WTC11 (cell line): ENCODE results near the gene CORO2B. TPM values are rescaled to one million over a fixed set of nuclear protein-coding genes. Genes with fewer than 3 reads are reported as not detected.

Experiments used
- ATAC-seq: fragments of 200-7000 bp; cut with Tn5 transposase; 2 replicates; pipeline ENCODE4 v1.10.0; 2021; ENCODE audit warnings: mild to moderate bottlenecking, moderate library complexity
- Bru-seq: library from RNA; stranded (reverse); fragments of 400-500 nt; gene quantifications from one replicate; lab custom pipeline; 2021; lab: Mats Ljungman, UMichigan
- CTCF ChIA-PET: fragments of 300-600 bp; sonication (Branson Sonifier 250); formaldehyde crosslinking; loops from one replicate; lab custom pipeline; 2021; ENCODE audit warnings: antibody characterized with exemption; lab: Charles Lee
- POLR2A ChIA-PET: fragments of 350-600 bp; sonication (Branson Sonifier 250); formaldehyde crosslinking; loops from one replicate; lab custom pipeline; 2021; ENCODE audit warnings: antibody characterized with exemption; lab: Charles Lee
- DNase-seq: peaks from one replicate; pipeline ENCODE4 v3.0.0; 2021; ENCODE audit warnings: low spot score
- H3K27ac Mint-ChIP-seq: 2 replicates; pipeline ENCODE4 v1.8.0; 2021; ENCODE audit warnings: mixed read lengths
- H3K27me3 Mint-ChIP-seq: 2 replicates; pipeline ENCODE4 v1.8.0; 2021; ENCODE audit warnings: low read depth, mild to moderate bottlenecking, moderate library complexity, mixed read lengths
- H3K36me3 Mint-ChIP-seq: 2 replicates; pipeline ENCODE4 v1.8.0; 2021; ENCODE audit warnings: mixed read lengths
- H3K4me1 Mint-ChIP-seq: 2 replicates; pipeline ENCODE4 v1.8.0; 2022; ENCODE audit warnings: mixed read lengths
- H3K4me3 Mint-ChIP-seq: 2 replicates; pipeline ENCODE4 v1.8.0; 2021; ENCODE audit warnings: mild to moderate bottlenecking, moderate library complexity, mixed read lengths
- H3K9me3 Mint-ChIP-seq: 2 replicates; pipeline ENCODE4 v1.8.0; 2021; ENCODE audit warnings: mixed read lengths
- AR ChIP-seq: fragments of 250-450 bp; sonication (Bioruptor Pico); IDR thresholded peaks from 2 replicates; pipeline ENCODE4 v1.9.0; 2021; ENCODE audit warnings: mild to moderate bottlenecking
- CREB1 ChIP-seq: sonication (generic); formaldehyde crosslinking; IDR thresholded peaks from 2 replicates; pipeline ENCODE4 v1.8.0; 2023; ENCODE audit warnings: mild to moderate bottlenecking, missing genetic modification reagents
- E2F1 ChIP-seq: sonication (generic); formaldehyde crosslinking; IDR thresholded peaks from 2 replicates; pipeline ENCODE4 v1.8.0; 2022; ENCODE audit warnings: mild to moderate bottlenecking, missing genetic modification reagents
- E2F4 ChIP-seq: sonication (generic); formaldehyde crosslinking; IDR thresholded peaks from 2 replicates; pipeline ENCODE4 v1.8.1; 2022; ENCODE audit warnings: low read depth, mild to moderate bottlenecking, moderate library complexity, missing genetic modification reagents, borderline replicate concordance
- ERG ChIP-seq: fragments of 250-450 bp; sonication (Bioruptor Pico); IDR thresholded peaks from 2 replicates; pipeline ENCODE4 v1.8.0; 2021; ENCODE audit warnings: mild to moderate bottlenecking
- ETV6 ChIP-seq: sonication (generic); formaldehyde crosslinking; IDR thresholded peaks from 2 replicates; pipeline ENCODE4 v1.8.1; 2022; ENCODE audit warnings: mild to moderate bottlenecking, missing genetic modification reagents
- JAZF1 ChIP-seq: fragments of 250-450 bp; sonication (Bioruptor Pico); IDR thresholded peaks from 2 replicates; pipeline ENCODE4 v1.9.0; 2021; ENCODE audit warnings: moderate library complexity, mild to moderate bottlenecking, inconsistent platforms
- KAT7 ChIP-seq: sonication (generic); formaldehyde crosslinking; IDR thresholded peaks from 2 replicates; pipeline ENCODE4 v1.8.1; 2023; ENCODE audit warnings: missing genetic modification reagents, mild to moderate bottlenecking, borderline replicate concordance
- NFYB ChIP-seq: sonication (generic); formaldehyde crosslinking; conservative IDR thresholded peaks from 2 replicates; pipeline ENCODE4 v1.8.0; 2022; ENCODE audit warnings: low read depth, missing genetic modification reagents
- USF1 ChIP-seq: sonication (generic); formaldehyde crosslinking; IDR thresholded peaks from 2 replicates; pipeline ENCODE4 v1.8.0; 2022; ENCODE audit warnings: mild to moderate bottlenecking, missing genetic modification reagents
- ZBTB21 ChIP-seq: sonication (generic); formaldehyde crosslinking; IDR thresholded peaks from 2 replicates; pipeline ENCODE4 v1.8.1; 2023; ENCODE audit warnings: mild to moderate bottlenecking, missing genetic modification reagents, borderline replicate concordance
- ZBTB43 ChIP-seq: sonication (generic); formaldehyde crosslinking; IDR thresholded peaks from 2 replicates; pipeline ENCODE4 v1.8.1; 2023; ENCODE audit warnings: mild to moderate bottlenecking, missing genetic modification reagents
- ZNF396 ChIP-seq: fragments of 250-450 bp; sonication (Bioruptor Pico); IDR thresholded peaks from 2 replicates; pipeline ENCODE4 v1.8.0; 2021; ENCODE audit warnings: mild to moderate bottlenecking, moderate library complexity, borderline replicate concordance
- ZNF416 ChIP-seq: fragments of 250-450 bp; sonication (Bioruptor Pico); IDR thresholded peaks from 2 replicates; pipeline ENCODE4 v1.9.0; 2021; ENCODE audit warnings: mild to moderate bottlenecking, inconsistent platforms
- ZNF423 ChIP-seq: fragments of 250-450 bp; sonication (Bioruptor Pico); IDR thresholded peaks from 2 replicates; pipeline ENCODE4 v2.1.2; 2022; ENCODE audit warnings: mild to moderate bottlenecking, moderate library complexity
- long read RNA-seq, 3 experiments: library from RNA in 1 of 3; library from capped mRNA in 1 of 3; library from polyadenylated mRNA in 1 of 3; unstranded in 2 of 3; stranded (forward) in 1 of 3; transcript quantifications; one replicate each; pipeline ENCODE4 v2.0.0, GENCODE V29; 2021
- total RNA-seq: library from RNA; stranded (reverse); gene quantifications from 3 replicates; pipeline ENCODE4 v1.2.3, GENCODE V29; 2021
- TF ChIP-seq, protein P1 (sequence below): fragments of 250-450 bp; sonication (Bioruptor Pico); IDR thresholded peaks from 2 replicates; pipeline ENCODE4 v1.9.0; 2021; ENCODE audit warnings: mild to moderate bottlenecking, borderline replicate concordance
- TF ChIP-seq, protein P2 (sequence below): sonication (generic); formaldehyde crosslinking; IDR thresholded peaks from 2 replicates; pipeline ENCODE4 v1.8.0; 2022; ENCODE audit warnings: missing genetic modification reagents

The CORO2B gene
- total RNA-seq (3.5 to 4.9 TPM (median 3.6 TPM) in 3 replicates), Bru-seq, nascent RNA (percentile 36 among the genes with signal in this experiment)
- long read RNA-seq, experiment 1, transcript CORO2B-204 (12 exons, 3,566 nt), result major isoform, 14 of 18 reads
- long read RNA-seq, experiment 1, partial matches to known transcripts, result 2 of 18 reads
- long read RNA-seq, experiment 1, other reads (novel, unspliced or antisense), result 2 of 18 reads
- long read RNA-seq, experiment 2, partial matches to known transcripts, result 1 of 3 reads
- long read RNA-seq, experiment 2, other reads (novel, unspliced or antisense), result 1 of 3 reads
- long read RNA-seq, experiment 3, result 0 reads

DNA sequence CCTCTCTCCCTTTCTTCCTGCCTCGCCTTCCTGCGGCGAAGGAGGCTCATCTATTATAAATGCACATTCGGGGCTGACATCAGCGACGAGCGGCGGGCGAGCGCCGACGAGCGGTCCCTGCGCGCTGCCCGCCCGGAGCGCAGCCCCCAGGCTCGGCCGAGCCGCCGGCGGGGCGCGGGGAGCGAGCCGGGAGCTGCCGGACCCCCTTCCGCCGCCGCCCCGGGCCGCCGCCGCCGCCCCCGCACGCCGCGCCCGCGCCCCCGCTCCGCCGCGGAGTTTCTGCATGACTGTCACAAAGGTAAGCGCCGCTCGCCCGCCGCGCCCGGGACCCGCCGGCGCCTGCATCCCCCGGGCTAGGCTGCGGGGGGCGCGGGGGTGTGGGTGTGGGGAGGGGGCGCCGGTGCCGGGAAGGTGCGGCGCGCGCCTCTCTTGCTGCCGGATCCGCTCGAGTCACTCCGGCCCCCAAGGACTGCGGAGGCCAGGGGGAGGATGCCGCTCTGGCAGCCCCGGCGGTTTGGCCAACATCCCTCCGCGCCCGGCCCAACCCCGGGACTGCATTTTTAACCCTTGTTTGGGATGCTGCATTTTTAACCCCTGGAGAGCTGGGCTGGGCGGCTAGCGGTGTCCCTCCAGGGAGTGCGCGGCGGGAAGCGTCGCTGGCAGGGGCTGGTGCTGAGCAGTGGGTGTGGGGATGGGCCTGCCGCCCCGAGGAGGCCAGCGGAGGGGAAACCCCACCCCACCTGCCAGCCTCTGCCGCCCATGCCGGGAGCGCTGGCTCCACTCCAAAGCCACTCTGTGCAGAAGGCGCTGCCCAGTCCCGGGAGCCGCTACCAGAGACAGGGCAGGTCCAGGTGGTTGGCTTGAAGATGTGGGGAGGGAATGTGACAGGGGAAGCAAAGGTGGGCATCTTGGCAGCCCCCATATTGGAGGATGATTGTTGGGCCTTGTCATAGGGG, at the start of gene CORO2B:
CORO2B (plus strand) TSS at position 14 of the 956 bp plus-strand sequence; CDS start at position 284, 270 bp downstream.
- POLR2A ChIA-PET, result no interaction called here
- Mint-ChIP-seq H3K36me3 (no peaks in the 10 kb centered on the region), H3K27ac (no peak within 1 kb of the TSS), H3K9me3 (no peaks in the 10 kb centered on the region), H3K4me1 (peaks cover 53% of the 10 kb centered on the region), H3K4me3 (peak within 1 kb of the TSS; percentile 74), H3K27me3 (peaks cover 49% of the 10 kb centered on the region)
- DNase-seq (peak; percentile 61), ATAC-seq (peak; percentile 34)
- CTCF ChIA-PET, result interaction anchor here (0.6 to 1.8 kb wide), 4 partner anchors 53 to 297 kb away, joined by 3 to 6 read pairs (median 4); no protein-coding TSS in a partner anchor
- TF ChIP-seq NFYB (CRISPR knock-in tag), result no peak
- peak; percentile 94 for TF ChIP-seq ZNF423
- TF ChIP-seq ZNF396 (CRISPR knock-in tag), result no peak
- TF ChIP-seq ZNF416 (CRISPR knock-in tag), result no peak
- no peak for TF ChIP-seq ETV6 (CRISPR knock-in tag)
- TF ChIP-seq AR (CRISPR knock-in tag), result no peak
- TF ChIP-seq USF1 (CRISPR knock-in tag), result no peak
- TF ChIP-seq E2F1 (CRISPR knock-in tag), result no peak
- peak; percentile 63; the same call in 1 of the 2 replicates for TF ChIP-seq ZBTB43
- TF ChIP-seq, protein P1, sequence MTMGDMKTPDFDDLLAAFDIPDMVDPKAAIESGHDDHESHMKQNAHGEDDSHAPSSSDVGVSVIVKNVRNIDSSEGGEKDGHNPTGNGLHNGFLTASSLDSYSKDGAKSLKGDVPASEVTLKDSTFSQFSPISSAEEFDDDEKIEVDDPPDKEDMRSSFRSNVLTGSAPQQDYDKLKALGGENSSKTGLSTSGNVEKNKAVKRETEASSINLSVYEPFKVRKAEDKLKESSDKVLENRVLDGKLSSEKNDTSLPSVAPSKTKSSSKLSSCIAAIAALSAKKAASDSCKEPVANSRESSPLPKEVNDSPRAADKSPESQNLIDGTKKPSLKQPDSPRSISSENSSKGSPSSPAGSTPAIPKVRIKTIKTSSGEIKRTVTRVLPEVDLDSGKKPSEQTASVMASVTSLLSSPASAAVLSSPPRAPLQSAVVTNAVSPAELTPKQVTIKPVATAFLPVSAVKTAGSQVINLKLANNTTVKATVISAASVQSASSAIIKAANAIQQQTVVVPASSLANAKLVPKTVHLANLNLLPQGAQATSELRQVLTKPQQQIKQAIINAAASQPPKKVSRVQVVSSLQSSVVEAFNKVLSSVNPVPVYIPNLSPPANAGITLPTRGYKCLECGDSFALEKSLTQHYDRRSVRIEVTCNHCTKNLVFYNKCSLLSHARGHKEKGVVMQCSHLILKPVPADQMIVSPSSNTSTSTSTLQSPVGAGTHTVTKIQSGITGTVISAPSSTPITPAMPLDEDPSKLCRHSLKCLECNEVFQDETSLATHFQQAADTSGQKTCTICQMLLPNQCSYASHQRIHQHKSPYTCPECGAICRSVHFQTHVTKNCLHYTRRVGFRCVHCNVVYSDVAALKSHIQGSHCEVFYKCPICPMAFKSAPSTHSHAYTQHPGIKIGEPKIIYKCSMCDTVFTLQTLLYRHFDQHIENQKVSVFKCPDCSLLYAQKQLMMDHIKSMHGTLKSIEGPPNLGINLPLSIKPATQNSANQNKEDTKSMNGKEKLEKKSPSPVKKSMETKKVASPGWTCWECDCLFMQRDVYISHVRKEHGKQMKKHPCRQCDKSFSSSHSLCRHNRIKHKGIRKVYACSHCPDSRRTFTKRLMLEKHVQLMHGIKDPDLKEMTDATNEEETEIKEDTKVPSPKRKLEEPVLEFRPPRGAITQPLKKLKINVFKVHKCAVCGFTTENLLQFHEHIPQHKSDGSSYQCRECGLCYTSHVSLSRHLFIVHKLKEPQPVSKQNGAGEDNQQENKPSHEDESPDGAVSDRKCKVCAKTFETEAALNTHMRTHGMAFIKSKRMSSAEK (CRISPR knock-in tag), result no peak
- TF ChIP-seq E2F4 (CRISPR knock-in tag), result no peak
- TF ChIP-seq, protein P2, sequence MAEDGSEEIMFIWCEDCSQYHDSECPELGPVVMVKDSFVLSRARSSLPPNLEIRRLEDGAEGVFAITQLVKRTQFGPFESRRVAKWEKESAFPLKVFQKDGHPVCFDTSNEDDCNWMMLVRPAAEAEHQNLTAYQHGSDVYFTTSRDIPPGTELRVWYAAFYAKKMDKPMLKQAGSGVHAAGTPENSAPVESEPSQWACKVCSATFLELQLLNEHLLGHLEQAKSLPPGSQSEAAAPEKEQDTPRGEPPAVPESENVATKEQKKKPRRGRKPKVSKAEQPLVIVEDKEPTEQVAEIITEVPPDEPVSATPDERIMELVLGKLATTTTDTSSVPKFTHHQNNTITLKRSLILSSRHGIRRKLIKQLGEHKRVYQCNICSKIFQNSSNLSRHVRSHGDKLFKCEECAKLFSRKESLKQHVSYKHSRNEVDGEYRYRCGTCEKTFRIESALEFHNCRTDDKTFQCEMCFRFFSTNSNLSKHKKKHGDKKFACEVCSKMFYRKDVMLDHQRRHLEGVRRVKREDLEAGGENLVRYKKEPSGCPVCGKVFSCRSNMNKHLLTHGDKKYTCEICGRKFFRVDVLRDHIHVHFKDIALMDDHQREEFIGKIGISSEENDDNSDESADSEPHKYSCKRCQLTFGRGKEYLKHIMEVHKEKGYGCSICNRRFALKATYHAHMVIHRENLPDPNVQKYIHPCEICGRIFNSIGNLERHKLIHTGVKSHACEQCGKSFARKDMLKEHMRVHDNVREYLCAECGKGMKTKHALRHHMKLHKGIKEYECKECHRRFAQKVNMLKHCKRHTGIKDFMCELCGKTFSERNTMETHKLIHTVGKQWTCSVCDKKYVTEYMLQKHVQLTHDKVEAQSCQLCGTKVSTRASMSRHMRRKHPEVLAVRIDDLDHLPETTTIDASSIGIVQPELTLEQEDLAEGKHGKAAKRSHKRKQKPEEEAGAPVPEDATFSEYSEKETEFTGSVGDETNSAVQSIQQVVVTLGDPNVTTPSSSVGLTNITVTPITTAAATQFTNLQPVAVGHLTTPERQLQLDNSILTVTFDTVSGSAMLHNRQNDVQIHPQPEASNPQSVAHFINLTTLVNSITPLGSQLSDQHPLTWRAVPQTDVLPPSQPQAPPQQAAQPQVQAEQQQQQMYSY (CRISPR knock-in tag), result peak; percentile 82
- TF ChIP-seq ZBTB21 (CRISPR knock-in tag), result no peak; the same call in 1 of the 2 replicates
- peak; percentile 56; the same call in 1 of the 2 replicates for TF ChIP-seq KAT7 (CRISPR knock-in tag)
- no peak for TF ChIP-seq ERG (CRISPR knock-in tag)
- TF ChIP-seq JAZF1 (CRISPR knock-in tag), result no peak
- no peak for TF ChIP-seq CREB1 (CRISPR knock-in tag)
